Kidney glomerular epithelial cell (primary cell): Measurements from ENCODE around the gene FCGBP.
A peak's percentile ranks its signal among the peaks of the same experiment; 100 is the strongest.
"Not testable (repeated sequence)": the region's sequence is repeated elsewhere in the genome, so short reads cannot be mapped to it uniquely, and the experiment has no call there.

Experiments used
- DNase-seq: peaks from one replicate; lab custom pipeline; 2025; lab: John Stamatoyannopoulos, UW

The FCGBP gene

GRCh38 chr19:39934584-39935363 is at the start of gene FCGBP:
Gene FCGBP, minus strand, starts transcription at chr19:39934634.
- no peak for DNase-seq

GRCh38 chr19:39983695-39984300 is 49.4 kb upstream of the FCGBP start:
- DNase-seq = no peak

GRCh38 chr19:39982883-39983282 is 48.4 kb upstream of the FCGBP start:
- no peak for DNase-seq

GRCh38 chr19:39974377-39975155 is 40.1 kb upstream of the FCGBP start:
- DNase-seq = no peak

DNA sequence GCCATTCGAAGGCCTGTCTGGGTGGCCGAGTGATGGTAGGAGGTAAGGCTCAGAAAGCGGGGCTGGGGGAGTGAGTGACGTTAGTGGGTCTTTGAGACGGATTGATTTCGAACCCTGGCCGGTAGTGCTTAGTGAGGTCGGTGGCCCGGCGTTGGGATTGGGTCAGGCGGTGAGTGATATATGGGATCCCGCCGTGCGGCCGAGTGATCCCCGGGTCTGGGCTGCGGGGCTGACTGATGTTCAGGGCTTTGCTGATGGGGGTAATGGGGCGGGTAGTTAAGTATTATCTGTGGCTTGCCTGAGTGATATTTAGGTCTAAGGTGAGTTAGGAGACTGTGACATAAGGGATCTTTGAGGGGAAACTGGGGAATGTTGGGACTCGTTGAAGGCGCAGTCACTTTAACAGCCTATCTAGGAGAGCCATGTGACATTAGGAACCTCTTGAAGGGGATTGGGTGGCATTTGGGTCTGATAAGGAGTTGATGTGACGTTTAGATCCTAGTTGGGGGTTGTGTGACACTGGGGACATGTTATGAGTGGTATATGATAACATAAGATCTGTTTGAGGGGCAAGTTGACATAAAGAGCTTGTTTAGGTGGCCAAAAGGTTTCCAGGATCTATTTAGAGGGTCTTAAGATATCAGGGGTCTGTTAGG is 37.1 kb upstream of the FCGBP start:
- no peak for DNase-seq

DNA sequence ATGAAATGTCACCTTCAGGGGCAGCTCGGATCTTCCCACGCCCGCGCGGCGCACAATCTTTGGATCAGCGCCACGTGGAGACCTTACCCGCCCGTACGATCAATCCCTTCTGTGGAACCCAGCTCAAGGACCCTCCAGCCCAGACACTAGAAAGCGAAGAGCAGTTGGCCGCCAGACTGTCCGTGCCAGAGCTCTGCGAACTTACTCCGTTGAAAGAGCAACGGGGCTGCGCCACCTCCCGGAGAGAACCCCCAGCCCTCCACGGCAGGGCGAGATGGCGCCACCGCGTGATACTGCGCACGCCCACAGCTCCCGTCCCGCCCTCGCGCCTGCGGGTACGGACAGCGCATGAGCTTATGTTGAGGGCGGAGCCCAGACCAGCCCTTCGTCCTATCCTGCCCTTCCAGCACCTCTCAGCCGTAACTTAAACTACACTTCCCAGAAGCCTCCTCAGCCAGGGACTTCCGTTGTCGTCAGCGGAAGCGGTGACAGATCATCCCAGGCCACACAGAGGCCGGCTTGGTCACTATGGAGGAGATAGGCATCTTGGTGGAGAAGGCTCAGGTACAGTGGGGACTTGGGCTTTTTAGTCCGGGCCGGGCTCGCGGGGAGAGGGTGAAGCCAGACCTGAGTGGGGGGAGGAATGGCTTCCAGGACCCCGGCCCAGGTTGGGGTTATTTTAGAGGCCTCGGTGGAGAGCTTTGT is 36.4 kb upstream of the FCGBP start, which contains the start of gene PSMC4:
Gene PSMC4 (plus strand): TSS at position 491 of the 705 bp plus-strand sequence. CDS start 38 bp downstream, at position 529.
- peak; percentile 98 for DNase-seq

- DNase-seq = no peak
Observed at GRCh38 chr19:39970425-39970674, 35.9 kb upstream of the FCGBP start.

DNA sequence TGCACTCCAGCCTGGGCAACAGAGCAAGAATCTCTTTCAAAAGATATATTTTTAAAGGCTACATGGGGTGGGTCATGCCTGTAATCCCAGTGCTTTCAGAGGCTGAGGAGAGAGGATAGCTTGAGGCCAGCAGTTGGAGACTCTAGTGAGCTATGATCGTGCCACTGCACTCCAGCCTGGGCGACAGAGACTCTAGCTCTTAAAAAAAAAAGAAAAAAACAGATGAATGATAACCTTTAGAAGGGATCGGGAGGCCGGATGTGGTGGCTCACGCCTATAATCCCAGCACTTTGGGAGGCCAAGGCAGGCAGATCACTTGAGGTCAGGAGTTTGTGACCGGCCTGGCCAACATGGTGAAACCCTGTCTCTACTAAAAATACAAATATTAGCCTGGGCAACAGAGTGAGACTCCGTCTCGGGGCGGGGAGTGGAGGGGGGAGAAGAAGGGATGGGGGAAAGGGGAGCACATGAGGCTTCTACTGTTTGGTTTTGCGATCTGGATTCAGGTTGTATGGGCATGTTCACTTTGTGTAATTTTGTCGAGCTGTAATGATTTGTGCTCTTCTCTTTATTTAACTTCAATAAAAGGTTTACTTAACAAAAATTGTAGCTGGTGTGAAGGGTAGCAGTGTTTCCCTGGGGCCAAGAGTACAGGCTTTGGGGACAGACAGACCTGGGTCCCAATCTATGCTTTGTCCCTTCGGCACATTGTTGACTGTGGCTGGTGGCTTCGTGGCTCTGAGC is 35.4 kb upstream of the FCGBP start:
- DNase-seq = no peak

GRCh38 chr19:39969266-39969665 is 34.8 kb upstream of the FCGBP start:
- DNase-seq = no peak

DNA sequence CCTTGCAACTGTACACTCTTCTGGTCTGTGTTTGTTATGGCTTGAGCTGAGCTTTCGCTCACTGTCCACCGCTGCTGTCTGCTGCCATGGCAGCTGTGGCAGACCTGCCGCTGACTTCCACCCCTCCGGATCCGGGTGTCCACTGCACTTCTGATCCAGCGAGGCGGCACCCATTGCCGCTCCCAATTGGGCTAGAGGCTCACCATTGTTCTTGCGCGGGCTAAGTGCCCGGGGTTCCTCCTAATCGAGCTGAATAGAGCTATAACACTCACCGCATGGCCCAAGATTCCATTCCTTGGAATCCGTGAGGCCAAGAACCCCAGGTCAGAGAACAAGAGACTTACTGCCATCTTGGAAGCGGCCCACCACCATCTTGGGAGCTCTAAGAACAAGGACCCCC is 34.4 kb upstream of the FCGBP start:
- no peak for DNase-seq

- no peak for DNase-seq
Observed at GRCh38 chr19:39967561-39967960, 33.1 kb upstream of the FCGBP start.

DNA sequence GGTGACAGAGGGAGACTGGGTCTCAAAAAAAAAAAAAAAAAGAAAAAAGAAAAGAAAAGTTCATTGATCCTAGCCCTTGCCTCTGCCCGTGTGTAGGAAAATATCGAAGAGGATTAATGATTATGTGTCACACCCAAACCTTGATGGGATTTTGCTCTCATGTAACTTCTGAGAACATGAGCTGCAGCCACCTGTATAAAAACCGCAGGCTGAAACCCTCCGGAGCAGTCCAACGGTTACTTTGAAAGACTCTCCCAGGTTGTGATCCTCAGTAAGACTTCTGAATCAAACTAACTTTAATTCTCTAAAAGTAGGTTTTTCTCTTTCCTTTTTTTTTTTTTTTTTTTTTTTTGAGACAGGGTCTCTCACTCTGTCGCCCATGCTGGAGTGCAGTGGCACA is 32.2 kb upstream of the FCGBP start:
- no peak for DNase-seq

DNA sequence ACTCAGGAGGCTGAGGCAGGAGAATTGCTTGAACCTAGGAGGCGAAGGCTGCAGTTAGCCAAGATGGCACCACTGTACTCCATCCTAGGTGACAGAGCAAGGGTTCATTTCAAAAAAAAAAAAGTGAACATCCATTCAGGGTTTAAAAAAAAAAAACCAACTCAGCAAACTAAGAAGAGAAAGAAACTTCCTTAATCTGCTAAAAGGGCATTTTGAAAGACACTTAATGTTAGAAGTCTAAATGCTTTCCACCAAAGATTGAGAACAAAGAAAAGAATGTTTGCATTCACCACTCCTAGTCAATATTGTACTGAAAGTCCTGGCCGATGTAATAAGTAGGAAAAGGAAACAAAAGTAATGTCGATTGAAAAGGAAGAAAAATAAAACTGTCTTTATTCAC is 29.5 kb upstream of the FCGBP start:
- DNase-seq = no peak

DNA sequence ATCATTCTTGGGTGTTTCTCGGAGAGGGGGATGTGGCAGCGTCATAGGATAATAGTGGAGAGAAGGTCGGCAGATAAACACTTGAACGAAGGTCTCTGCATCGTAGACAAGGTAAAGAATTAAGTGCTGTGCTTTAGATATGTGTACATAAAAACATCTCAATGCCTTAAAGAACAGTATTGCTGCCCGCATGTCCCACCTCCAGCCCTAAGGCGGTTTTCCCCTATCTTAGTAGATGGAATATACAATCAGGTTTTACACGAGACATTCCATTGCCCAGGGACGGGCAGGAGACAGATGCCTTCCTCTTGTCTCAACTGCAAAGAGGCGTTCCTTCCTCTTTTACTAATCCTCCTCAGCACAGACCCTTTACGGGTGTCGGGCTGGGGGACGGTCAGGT is 25.0 kb upstream of the FCGBP start:
- DNase-seq = not testable (repeated sequence)

DNA sequence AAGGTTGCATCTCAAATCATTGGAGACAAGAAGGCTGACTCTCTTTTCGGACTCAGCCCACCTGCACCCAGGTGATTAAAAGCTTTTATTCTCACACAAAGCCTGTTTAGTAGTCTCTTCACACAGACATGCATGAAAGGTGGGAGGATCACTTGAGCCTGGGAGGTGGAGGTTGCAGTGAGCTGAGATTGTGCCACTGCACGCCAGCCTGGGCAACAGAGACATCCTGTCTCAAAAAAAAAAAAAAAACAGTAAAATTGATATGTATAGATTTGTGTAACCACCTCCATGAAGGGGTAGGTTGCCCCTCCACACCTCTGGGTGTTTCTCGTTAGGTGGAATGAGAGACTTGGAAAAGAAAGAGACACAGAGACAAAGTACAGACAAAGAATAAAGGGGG is 24.5 kb upstream of the FCGBP start:
- DNase-seq = not testable (repeated sequence)

DNA sequence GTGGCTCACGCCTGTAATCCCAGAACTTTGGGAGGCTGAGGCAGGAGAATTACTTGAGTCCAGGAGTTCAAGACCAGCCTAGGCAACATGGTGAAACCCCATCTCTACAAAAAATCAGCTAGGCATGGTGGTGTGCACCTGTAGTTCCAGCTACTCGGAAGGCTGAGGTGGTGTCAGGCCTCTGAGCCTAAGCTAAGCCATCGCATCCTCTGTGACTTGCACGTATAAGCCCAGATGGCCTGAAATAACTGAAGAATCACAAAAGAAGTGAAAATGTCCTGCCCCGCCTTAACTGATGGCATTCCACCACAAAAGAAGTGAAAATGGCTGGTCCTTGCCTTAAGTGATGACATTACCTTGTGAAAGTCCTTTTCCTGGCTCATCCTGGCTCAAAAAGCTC is 23.5 kb upstream of the FCGBP start:
- DNase-seq = not testable (repeated sequence)

DNA sequence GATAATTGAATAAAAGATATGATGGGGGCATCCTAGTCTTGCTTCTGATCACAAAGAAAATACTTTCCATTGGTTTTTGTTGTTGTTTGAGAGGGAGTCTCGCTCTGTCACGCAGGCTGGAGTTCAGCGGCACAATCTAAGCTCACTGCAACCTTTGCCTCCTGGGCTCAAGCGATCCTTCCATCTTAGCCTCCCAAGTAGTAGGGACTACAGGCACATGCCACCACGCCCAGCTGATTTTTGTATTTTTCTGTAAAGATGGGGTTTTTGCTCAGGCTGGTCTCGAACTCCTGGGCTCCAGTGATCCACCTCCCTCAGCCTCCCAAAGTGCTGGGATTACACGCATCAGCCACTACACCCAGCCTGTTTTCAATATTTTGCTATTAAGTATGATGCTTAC is 19.5 kb upstream of the FCGBP start:
- no peak for DNase-seq

DNA sequence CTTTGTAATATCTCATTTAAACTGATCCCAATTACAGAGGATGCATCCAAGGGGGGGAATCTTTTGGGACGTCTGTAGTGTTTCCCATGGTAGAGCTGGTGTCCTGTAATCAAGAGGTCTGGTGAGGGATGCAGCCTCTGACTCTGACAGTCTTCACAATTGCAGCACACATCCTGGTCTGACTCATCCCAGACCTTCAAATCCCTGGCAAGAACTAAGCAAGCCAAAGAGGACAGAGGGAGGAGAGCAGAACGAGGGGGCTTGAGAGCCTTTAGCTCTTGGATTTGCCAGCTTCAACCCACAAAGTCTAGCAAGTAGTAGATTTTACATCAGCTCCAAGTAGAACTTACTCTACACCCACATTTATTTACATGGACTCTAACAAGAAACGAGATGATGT is 17.3 kb upstream of the FCGBP start:
- peak; percentile 15 for DNase-seq

GRCh38 chr19:39951065-39951650 is 16.7 kb upstream of the FCGBP start:
- DNase-seq = no peak

- no peak for DNase-seq
Observed at GRCh38 chr19:39949026-39949747, 14.8 kb upstream of the FCGBP start.
